DOHH2 (cell line): ENCODE measurements around the gene ZIM2.

Source experiments
- H3F3A ChIP-seq: fragments of 200-600 bp; sonication (generic), shearing (Covaris generic); 2 replicates; pipeline ENCODE4 v1.6.0; 2016; ENCODE audit warnings: antibody characterized with exemption, mild to moderate bottlenecking; ENCODE audit not compliant: control insufficient read depth, insufficient read depth
- H3K27ac ChIP-seq: fragments of 200-600 bp; sonication (generic); 2 replicates; pipeline ENCODE4 v1.5.1; 2014; ENCODE audit warnings: low read depth, mild to moderate bottlenecking, low read length, moderate library complexity
- H3K27me3 ChIP-seq: fragments of 200-600 bp; sonication (generic); 2 replicates; pipeline ENCODE4 v1.6.1; 2014; ENCODE audit warnings: mild to moderate bottlenecking, low read length, mixed read lengths; ENCODE audit not compliant: control insufficient read depth
- H3K36me3 ChIP-seq: fragments of 200-600 bp; sonication (generic); 2 replicates; pipeline ENCODE4 v1.6.1; 2014; ENCODE audit warnings: mild to moderate bottlenecking, low read length, moderate library complexity, mixed read lengths; ENCODE audit not compliant: control insufficient read depth
- H3K4me1 ChIP-seq: fragments of 200-600 bp; sonication (generic); 2 replicates; pipeline ENCODE4 v1.6.1; 2014; ENCODE audit warnings: mild to moderate bottlenecking, low read length, mixed read lengths; ENCODE audit not compliant: control insufficient read depth
- H3K4me2 ChIP-seq: fragments of 200-600 bp; sonication (generic); 2 replicates; pipeline ENCODE4 v1.6.0; 2014; ENCODE audit warnings: mild to moderate bottlenecking, low read length, moderate library complexity
- H3K4me3 ChIP-seq: fragments of 200-600 bp; sonication (generic); 2 replicates; pipeline ENCODE4 v1.5.1; 2014; ENCODE audit warnings: mild to moderate bottlenecking, low read length, mixed read lengths
- H3K79me2 ChIP-seq: fragments of 200-600 bp; sonication (generic); 2 replicates; pipeline ENCODE4 v1.6.1; 2014; ENCODE audit warnings: mild to moderate bottlenecking, low read length, mixed read lengths; ENCODE audit not compliant: control insufficient read depth
- H3K9me2 ChIP-seq: fragments of 200-600 bp; sonication (generic); replicated peaks from 2 replicates; pipeline ENCODE4 v1.6.1; 2014; ENCODE audit warnings: mild to moderate bottlenecking, low read length, mixed read lengths; ENCODE audit not compliant: control insufficient read depth
- H3K9me3 ChIP-seq: fragments of 200-600 bp; sonication (generic); 2 replicates; pipeline ENCODE4 v1.6.1; 2014; ENCODE audit warnings: antibody characterized with exemption, low read length, mixed read lengths; ENCODE audit not compliant: control insufficient read depth, insufficient read depth
- H4K20me1 ChIP-seq: fragments of 200-600 bp; sonication (generic); 2 replicates; pipeline ENCODE4 v1.6.0; 2014; ENCODE audit warnings: low read depth, mild to moderate bottlenecking, antibody characterized with exemption, low read length, moderate library complexity; ENCODE audit not compliant: control insufficient read depth, insufficient read depth
- CTCF ChIP-seq: fragments of 200-600 bp; sonication (generic); IDR thresholded peaks from one replicate; pipeline ENCODE4 v1.5.1; 2014; ENCODE audit warnings: antibody characterized with exemption, mild to moderate bottlenecking, low read depth, low read length; ENCODE audit not compliant: poor library complexity, severe bottlenecking
- EZH2phosphoT487 ChIP-seq: fragments of 200-600 bp; sonication (generic); IDR thresholded peaks from 2 replicates; pipeline ENCODE4 v1.6.1; 2017; ENCODE audit warnings: borderline replicate concordance, mild to moderate bottlenecking, antibody characterized with exemption, low read length, moderate library complexity, mixed read lengths

Gene ZIM2

DNA sequence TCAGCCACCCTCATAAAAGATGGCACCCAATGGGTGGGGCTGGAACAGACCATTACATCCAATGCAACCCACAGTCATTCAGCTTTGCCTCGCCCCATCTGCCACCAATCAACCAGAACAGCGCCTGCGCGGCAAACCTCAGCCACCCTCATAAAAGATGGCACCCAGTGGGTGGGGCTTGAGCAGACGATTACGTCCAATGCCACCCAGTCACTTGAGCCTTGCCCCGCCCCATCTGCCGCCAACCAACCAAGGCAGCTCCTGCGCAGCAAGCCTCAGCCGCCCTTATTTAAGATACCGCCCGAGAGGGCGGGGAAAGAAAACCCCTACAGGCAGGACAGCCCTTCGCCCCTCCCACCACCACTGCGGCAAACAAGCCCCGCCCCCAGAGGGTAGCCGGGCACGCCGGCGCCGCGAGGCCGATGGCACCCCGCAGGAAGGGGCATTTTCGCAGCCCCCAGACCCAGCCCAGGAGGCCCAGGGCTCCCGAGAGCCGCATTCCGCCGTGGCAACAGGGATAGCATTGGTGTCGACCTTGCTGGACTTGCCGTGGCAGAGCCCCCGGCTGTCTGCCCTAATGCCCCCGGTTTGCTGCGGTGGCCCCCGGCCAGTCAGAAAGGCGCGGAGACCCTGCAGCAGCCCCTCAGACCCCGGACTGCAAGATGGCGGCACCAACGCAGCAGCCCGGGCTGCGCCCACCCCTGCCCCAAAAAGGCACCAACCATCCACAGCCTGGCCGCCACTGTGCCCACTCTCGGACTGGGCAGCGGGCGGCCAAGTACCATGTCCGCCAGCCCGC, 675 bp downstream of the ZIM2 start:
- no peak for TF ChIP-seq EZH2phosphoT487
- TF ChIP-seq CTCF: no peak
- no peaks in the 10 kb centered on the region for H3K9me2 ChIP-seq
- H3F3A ChIP-seq: no peaks in the 10 kb centered on the region
- peaks cover 34% of the 10 kb centered on the region for H3K9me3 ChIP-seq
- H3K79me2 ChIP-seq: no peaks in the 10 kb centered on the region
- no peaks in the 10 kb centered on the region for H3K27me3 ChIP-seq
- H4K20me1 ChIP-seq: no peaks in the 10 kb centered on the region
- H3K27ac ChIP-seq: no peak overlapping the region
- no peaks in the 10 kb centered on the region for H3K4me1 ChIP-seq
- H3K36me3 ChIP-seq: no peaks in the 10 kb centered on the region
- H3K4me2 ChIP-seq: no peak overlapping the region
- H3K4me3 ChIP-seq: no peak overlapping the region

GRCh38 chr19:56838909-56839651, 1.4 kb downstream of the ZIM2 start:
- Histone ChIP-seq H3K4me3 (no peak overlapping the region), H3K4me2 (no peak overlapping the region), H3K4me1 (no peaks in the 10 kb centered on the region), H3K27me3 (no peaks in the 10 kb centered on the region), H3K79me2 (no peaks in the 10 kb centered on the region), H3K27ac (no peak overlapping the region), H3K9me2 (no peaks in the 10 kb centered on the region), H4K20me1 (no peaks in the 10 kb centered on the region), H3F3A (no peaks in the 10 kb centered on the region), H3K9me3 (peaks cover 34% of the 10 kb centered on the region), H3K36me3 (no peaks in the 10 kb centered on the region)
- TF ChIP-seq EZH2phosphoT487 (no peak), CTCF (no peak)

GRCh38 chr19:56838024-56838908, 2.3 kb downstream of the ZIM2 start:
- TF ChIP-seq EZH2phosphoT487: no peak
- no peak for TF ChIP-seq CTCF
- H3K4me1 ChIP-seq: no peaks in the 10 kb centered on the region
- H3K4me2 ChIP-seq: no peak overlapping the region
- H3K9me2 ChIP-seq: no peaks in the 10 kb centered on the region
- no peak overlapping the region for H3K27ac ChIP-seq
- no peaks in the 10 kb centered on the region for H4K20me1 ChIP-seq
- no peaks in the 10 kb centered on the region for H3F3A ChIP-seq
- H3K79me2 ChIP-seq: no peaks in the 10 kb centered on the region
- H3K4me3 ChIP-seq: no peak overlapping the region
- peaks cover 34% of the 10 kb centered on the region for H3K9me3 ChIP-seq
- H3K36me3 ChIP-seq: no peaks in the 10 kb centered on the region
- no peaks in the 10 kb centered on the region for H3K27me3 ChIP-seq
